NCI-H524 (cell line): Measurements from ENCODE around the gene LRRC8D.
"Not testable (repeated sequence)": the region's sequence is repeated elsewhere in the genome, so short reads cannot be mapped to it uniquely, and the experiment has no call there.

Experiments
- DNase-seq, 2 experiments: peaks; one replicate each; lab custom pipeline; 2025; lab: John Stamatoyannopoulos, UW

The LRRC8D gene

DNA sequence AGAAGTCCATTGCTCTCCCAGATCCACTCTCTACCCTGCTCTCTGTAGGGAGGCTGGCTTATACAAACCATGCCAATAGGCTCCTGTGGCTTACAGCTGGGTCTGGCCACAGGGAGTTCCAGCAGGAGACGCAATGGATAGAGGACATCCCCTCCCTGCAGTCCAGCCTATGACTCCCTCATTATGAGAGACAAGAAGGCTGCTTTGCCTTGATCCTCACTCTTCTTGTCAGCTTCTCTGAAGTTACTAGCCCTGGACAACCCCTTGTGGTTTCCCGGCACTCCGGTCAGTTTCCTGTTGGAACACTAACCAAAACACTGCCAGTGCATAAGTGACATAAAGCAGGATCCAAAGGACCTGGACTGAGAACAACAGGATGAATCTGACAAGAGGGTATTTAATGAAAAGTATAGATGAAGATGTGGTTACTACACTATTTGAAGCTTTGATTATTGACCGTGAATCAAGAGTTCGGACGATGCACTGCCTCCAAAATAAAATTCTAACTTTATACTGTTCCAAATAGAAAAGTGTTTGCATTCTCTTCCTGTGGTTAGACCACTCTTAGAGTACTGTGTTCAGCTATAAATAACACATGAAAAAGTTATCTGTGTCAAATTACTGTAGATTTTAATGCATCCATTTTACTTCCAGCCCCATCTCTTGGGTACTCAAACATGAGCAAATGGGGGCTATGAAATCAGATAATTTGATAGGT lies 141.4 kb downstream of the LRRC8D start:
- no peak for DNase-seq

DNA sequence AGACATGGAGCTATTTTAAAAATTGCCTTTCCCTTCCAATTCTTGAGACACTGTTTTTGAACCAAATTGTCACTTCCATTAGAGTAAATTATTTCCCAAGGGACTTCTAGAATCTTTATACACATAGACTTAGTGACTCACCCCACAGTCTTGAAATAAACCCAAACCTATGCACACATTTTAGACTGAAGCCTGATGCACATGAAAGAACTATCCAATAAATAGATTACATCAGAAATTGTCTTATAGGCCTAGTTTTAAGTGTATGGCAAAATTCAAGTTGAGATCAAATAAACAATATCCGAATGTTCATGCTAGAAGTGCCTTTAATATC lies 141.9 kb downstream of the LRRC8D start:
- DNase-seq: no peak

GRCh38 chr1:89965193-89965768 lies 144.4 kb downstream of the LRRC8D start:
- peak; percentile 35 to 64 for DNase-seq

- DNase-seq: no peak
Measured at GRCh38 chr1:89966656-89967055, 145.8 kb downstream of the LRRC8D start.

- DNase-seq: no peak
Measured at GRCh38 chr1:89971600-89971999, 150.8 kb downstream of the LRRC8D start.

DNA sequence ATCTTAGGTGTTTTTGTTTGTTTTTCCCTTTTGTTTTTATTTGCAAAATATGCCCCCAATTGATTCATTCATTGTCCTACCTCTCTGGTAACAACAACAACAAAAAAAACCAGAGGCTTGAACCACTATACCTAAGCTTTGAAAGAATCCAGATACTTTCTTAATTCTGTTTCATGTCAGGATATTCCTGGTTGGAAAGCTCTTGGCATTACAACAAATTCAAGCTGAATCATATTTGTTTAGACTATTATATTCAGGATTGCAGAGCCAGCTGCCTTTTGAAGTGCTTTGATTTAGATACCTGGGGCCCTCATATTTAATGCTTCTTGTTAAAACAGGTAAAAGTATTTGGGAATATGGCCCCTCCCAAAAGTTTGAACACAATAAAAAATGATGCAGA lies 151.2 kb downstream of the LRRC8D start:
- no peak for DNase-seq

- DNase-seq: no peak
Measured at GRCh38 chr1:89973471-89974127, 152.8 kb downstream of the LRRC8D start.

GRCh38 chr1:89974256-89974655 lies 153.4 kb downstream of the LRRC8D start:
- DNase-seq: no peak

GRCh38 chr1:89974696-89975470 lies 154.1 kb downstream of the LRRC8D start:
- DNase-seq: no peak

GRCh38 chr1:89975540-89976125 lies 154.8 kb downstream of the LRRC8D start:
- no peak for DNase-seq

DNA sequence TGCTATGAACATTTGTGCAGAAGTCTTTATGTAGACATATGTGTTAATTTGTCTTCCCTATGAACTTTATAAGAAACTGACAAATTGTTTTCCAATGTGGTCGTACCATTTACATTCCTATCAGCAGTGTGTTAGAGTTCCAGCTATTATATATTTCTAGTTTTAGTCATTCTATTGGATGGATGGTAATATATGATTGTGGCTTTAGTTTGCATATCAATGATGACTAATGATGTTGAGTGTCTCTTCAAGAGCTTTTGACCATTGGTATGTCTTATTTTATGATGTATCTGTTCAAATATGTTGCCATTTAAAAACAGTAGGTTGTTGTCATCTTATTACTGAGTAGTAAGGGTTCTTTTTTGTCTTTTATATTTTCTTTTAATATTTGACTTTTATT lies 157.9 kb downstream of the LRRC8D start:
- no peak for DNase-seq

DNA sequence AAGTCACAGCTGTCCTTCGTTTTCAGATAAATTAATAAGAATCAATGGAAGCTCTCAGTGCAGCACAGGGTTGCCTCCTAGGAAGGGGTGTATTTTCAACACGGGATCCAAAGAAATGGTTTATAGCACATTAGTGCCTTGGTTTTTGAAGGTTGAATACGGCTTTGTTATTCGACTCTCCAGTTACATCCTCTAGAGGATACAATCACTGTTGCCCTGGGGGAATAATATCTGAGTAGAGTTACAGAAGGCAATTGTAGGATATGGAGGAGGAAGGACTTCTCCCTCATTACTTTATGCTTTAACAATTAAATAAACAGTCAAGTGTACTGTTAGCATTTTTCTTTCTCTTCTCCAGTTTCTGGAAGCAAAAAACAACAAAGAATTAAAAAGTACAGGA lies 159.8 kb downstream of the LRRC8D start:
- DNase-seq: no peak

- not testable (repeated sequence) for DNase-seq
Measured at GRCh38 chr1:89982846-89983245, 162.0 kb downstream of the LRRC8D start.

- not testable (repeated sequence) for DNase-seq
Measured at GRCh38 chr1:89984564-89985116, 163.8 kb downstream of the LRRC8D start.

GRCh38 chr1:89986020-89986419 lies 165.2 kb downstream of the LRRC8D start:
- DNase-seq: peak; percentile 6 to 24
